ENCODE results near the gene MPRIP. TPM values are rescaled to one million over a fixed set of nuclear protein-coding genes. Genes with fewer than 3 reads are reported as not detected.
A peak's percentile ranks its signal among the peaks of the same experiment; 100 is the strongest.

MPRIP gene
- total RNA-seq, 1 donor: 127 TPM

- peak in 2 of 3 donors; percentile 61 to 62 for DNase-seq (ENCODE audit: low read depth in 2 of 3, low spot score in 2 of 3)
Observed at GRCh38 chr17:17044846-17045561, 2.7 kb downstream of the MPRIP start.

- DNase-seq (ENCODE audit: low read depth in 2 of 3, low spot score in 2 of 3): no peak
Observed at GRCh38 chr17:17048106-17048505, 5.8 kb downstream of the MPRIP start.

DNA sequence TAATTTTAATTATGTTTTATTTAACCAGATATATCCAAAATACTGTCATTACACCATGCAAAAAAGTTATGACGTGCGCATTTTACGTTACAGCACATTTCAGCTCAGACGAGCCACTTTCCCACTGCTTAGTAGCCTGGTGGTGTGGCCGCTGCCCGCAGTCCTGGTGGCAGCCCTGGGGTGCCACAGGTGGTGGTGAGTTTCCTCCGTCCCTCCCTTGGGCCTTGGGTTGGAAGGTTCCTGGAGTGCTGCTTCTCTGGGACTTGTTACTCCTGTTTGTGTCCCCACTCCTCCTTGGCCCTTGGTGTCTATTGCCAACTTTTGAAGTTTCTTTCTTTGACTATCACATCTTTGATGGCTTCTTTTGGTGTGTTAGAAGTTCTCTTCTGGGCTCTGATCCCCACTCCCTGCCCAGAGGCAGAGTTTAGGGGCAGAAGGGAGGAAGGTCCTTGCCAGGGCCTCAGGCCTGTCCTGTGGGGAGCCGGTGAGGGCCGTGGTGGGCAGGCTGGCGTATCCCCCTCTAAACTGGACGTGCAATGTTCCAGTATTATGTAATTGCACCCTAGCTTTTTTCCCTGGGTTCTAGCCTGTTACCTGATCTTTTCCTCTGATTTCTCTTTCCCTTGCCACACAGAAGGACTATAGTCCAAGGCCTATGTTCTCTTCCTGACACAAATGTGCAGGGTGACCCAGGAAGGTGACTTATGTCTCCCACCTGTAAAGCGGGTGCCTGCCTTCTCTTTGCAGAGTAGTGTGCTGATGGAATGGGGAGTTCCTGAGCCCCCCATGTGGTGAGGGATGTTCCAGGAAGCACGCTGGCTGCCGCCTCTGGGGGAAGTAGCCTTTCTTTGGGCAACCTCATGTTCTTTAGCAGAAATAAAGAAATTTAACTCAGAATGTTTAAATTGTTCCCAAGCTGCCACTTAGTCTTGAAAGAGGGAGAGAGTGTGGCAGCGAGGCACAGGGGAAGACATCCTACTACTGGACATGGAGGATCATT is 8.4 kb downstream of the MPRIP start:
- no peak for DNase-seq (ENCODE audit: low read depth in 2 of 3, low spot score in 2 of 3)

DNA sequence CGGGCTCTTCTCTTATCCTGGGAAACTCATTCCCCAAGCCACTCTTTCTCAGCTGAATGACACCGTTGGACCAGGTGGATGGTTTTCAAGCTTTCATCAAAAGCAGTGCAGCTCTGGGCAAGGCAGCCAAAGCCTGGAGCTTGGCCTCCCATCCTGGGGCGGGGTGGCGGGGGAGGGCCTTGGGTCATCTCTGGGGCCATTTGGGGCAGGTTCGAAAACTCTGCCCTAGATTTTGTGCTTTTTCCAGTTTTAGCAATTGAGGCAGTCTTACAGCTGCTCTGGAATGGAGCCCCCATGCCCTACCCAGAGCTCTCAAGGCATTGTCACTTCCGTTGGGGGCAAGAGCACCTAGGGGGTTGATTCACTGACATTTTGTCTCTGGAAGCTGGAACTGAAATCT is 9.1 kb downstream of the MPRIP start:
- no peak for DNase-seq (ENCODE audit: low read depth in 2 of 3, low spot score in 2 of 3)

- DNase-seq (ENCODE audit: low read depth in 2 of 3, low spot score in 2 of 3): peak in 1 of 3 donors; percentile 46
Observed at GRCh38 chr17:17051791-17052461, 9.7 kb downstream of the MPRIP start.

DNA sequence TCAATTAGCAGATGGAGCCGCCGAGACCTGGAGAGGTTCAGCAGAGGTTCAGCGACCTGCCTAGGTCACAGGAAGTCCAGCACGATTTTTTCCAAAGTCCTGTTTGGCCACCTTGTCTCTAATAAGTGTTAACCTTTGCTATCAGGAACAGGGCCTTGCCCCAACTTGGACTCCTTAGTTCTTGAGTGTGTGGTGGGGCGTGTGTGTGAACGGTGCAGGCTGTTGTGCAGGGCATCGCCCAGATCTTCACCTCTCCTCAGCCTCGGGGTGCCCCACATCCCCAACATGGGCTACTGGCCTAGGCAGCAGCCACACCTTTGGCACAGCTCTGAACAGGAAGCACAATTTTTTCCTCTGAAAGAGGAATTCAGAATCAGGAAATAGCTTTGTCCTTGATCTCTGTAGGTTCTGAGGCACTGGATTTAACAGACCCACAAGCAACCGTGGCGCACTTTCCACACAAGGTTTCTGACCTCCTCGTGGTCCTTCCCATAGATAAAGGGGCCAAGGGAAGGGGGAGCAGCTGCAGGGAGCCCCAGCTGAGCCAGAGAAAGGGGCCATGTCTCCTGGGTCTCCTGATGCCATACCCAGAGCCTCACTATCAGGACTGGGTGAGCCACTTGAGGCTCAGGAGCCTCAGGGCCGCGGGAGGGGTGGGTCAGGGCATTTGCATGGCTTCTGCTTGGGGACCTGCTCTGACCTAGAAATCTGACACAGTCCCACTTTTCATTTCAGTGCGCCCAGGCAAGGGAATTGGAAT is 10.4 kb downstream of the MPRIP start:
- DNase-seq (ENCODE audit: low read depth in 2 of 3, low spot score in 2 of 3): no peak

GRCh38 chr17:17053446-17054379 is 11.5 kb downstream of the MPRIP start:
- no peak for DNase-seq (ENCODE audit: low read depth in 2 of 3, low spot score in 2 of 3)

- no peak for DNase-seq (ENCODE audit: low read depth in 2 of 3, low spot score in 2 of 3)
Observed at GRCh38 chr17:17054636-17055035, 12.4 kb downstream of the MPRIP start.

- DNase-seq (ENCODE audit: low read depth in 2 of 3, low spot score in 2 of 3): no peak
Observed at GRCh38 chr17:17055286-17056155, 13.3 kb downstream of the MPRIP start.

- no peak for DNase-seq (ENCODE audit: low read depth in 2 of 3, low spot score in 2 of 3)
Observed at GRCh38 chr17:17056156-17056539, 13.9 kb downstream of the MPRIP start.

GRCh38 chr17:17057057-17057551 is 14.8 kb downstream of the MPRIP start:
- DNase-seq (ENCODE audit: low read depth in 2 of 3, low spot score in 2 of 3): no peak

DNA sequence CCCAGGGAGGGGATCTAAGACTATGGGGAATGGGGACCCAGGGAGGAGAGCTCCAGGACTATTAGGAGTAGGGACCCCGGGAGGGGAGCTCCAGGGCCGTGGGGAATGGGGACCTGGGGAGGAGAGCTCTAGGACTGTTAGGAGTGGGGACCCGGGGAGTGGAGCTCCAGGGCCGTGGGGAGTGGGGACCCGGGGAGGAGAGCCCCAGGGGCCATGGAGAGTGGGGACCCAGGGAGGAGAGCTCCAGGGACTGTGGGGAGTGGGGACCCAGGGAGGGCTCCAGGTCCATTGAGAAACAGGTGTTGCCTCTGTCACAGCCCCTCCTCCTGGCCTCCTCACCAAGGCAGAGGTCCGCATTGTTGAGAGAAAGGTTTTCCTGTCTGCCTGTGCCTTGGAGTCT is 16.0 kb downstream of the MPRIP start:
- no peak for DNase-seq (ENCODE audit: low read depth in 2 of 3, low spot score in 2 of 3)

DNA sequence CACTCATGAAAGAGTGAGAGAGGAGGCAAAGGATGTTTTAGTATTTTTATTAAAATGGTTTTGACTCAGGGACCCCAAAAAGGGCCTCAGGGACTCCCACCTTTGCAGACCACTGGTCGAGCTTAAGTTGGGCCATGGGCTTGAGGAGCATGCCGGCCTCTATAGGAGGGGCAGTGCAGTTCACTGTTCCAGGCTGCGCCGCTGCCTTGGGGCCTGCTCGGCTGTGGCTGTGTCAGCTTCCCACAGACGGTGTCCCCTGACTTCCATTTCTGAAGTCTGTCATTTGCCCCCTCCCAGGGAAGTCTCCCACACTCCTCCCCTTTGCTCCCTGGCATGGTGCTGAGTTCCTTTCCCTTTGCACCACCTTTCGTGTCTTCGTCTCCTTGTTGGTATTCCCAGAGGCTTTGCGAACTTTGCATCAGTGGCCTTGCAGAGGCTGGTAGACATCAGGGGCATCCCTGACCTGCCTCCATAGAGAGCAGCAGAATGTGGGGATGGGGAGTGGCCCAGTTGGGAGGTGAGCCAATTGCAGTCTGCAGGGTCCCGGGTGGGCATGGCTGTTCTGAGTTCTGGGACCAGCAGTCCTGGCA is 17.1 kb downstream of the MPRIP start:
- DNase-seq (ENCODE audit: low read depth in 2 of 3, low spot score in 2 of 3): no peak

DNA sequence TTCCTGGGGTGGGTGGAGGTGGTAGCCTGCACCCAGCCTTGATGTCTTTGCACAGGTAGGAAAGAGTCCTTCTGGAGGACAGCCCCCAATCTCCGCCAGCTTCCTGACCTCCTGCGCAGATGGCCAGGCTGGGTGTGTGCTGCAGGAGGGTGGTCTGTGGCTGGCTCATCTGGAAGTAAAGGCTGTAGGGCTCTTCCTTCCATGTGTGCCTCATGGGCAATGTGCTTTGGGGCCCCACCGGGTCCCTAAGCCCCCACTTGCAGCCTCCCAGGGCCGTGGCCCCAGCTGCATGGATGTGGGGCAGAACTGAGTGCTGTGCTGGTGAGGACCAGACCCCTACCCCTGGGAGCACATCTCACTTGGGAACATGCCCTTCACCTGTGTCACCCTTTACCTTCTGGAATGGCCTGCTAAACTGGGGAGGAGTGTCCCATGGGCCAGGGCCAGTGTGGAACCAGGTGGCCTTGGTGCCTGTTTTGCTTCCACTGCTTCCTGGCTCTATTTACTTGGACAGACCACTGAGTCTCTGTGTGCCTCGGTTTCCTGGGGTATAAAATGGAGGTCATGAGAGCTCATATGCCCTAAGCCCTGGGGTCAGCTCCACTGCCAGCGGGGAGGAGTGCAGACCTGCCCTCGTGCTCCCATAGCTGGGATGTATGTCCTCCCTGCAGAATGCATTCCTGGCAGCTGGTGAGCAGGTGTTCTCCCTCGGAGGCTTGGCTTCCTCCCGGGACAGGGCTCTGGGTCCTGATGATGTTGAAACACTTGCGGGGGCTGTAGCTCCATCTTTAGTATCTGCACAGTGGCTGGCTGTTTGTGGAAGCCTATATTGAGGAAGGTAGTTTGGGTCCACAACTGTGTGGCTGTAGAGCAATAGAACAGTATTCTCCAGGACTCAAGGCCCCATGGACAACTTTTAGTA is 18.0 kb downstream of the MPRIP start:
- no peak for DNase-seq (ENCODE audit: low read depth in 2 of 3, low spot score in 2 of 3)

GRCh38 chr17:17060930-17061329 is 18.7 kb downstream of the MPRIP start:
- DNase-seq (ENCODE audit: low read depth in 2 of 3, low spot score in 2 of 3): no peak

GRCh38 chr17:17061516-17061915 is 19.3 kb downstream of the MPRIP start:
- DNase-seq (ENCODE audit: low read depth in 2 of 3, low spot score in 2 of 3): no peak

DNA sequence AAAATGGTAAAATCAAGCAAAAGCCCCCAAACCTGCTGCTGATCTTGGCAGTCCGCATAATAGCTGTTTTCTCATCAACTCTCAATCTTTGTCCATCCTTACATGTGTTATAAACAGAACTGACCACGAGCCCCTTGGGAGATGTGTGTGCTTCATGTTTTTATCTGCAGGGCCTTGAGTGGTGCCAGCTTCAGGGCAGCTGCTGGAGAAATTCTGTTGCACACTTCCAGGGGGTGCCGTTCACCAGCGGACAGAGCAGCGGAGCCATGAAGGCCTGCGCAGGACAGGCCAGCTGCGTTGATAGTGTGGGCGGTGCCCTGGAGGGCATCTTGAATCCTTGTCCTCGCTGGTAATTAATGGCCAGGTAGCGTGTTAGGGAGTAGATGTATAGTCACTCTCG is 20.1 kb downstream of the MPRIP start:
- no peak for DNase-seq (ENCODE audit: low read depth in 2 of 3, low spot score in 2 of 3)

Measured in hematopoietic multipotent progenitor cell (in vitro differentiated cells).